IMR-90 (cell line): ENCODE measurements around the gene MYL6. TPM values are rescaled to one million over a fixed set of nuclear protein-coding genes. Genes with fewer than 3 reads are reported as not detected.

Experiments used
- ATAC-seq: fragments of 200-7000 bp; cut with Tn5 transposase; 2 replicates; pipeline ENCODE4 v1.9.1; 2020; ENCODE audit warnings: low read depth, mild to moderate bottlenecking, moderate library complexity
- BruUV-seq: library from RNA; stranded (reverse); fragments of 400-500 nt; replicated peaks from 2 replicates; lab custom pipeline; 2021; lab: Mats Ljungman, UMichigan
- CTCF ChIA-PET: fragments of 300-600 bp; formaldehyde crosslinking; extraction: SDS; loops from one replicate; lab custom pipeline; 2021; ENCODE audit warnings: antibody characterized with exemption; lab: Yijun Ruan, JAX
- POLR2A ChIA-PET: fragments of 300-600 bp; sonication (Branson Sonifier 250); formaldehyde crosslinking; loops from one replicate; lab custom pipeline; 2022; ENCODE audit warnings: antibody characterized with exemption; ENCODE audit not compliant: unreplicated experiment; lab: Charles Lee
- DNase-seq: peaks from one replicate; pipeline ENCODE4 v3.0.0; 2013
- H2AFZ ChIP-seq: replicated peaks from 2 replicates; pipeline ENCODE3; 2013; ENCODE audit warnings: low read length, mild to moderate bottlenecking; ENCODE audit not compliant: poor library complexity
- H2AK5ac ChIP-seq: 2 replicates; pipeline ENCODE4 v1.6.1; 2013; ENCODE audit warnings: low read depth, low read length, inconsistent platforms
- H2AK9ac ChIP-seq: replicated peaks from 2 replicates; pipeline ENCODE3; 2013; ENCODE audit warnings: mild to moderate bottlenecking, low read depth, low read length, moderate library complexity; ENCODE audit not compliant: poor library complexity
- H2BK120ac ChIP-seq: 2 replicates; pipeline ENCODE4 v1.6.1; 2013; ENCODE audit warnings: low read depth, low read length, inconsistent platforms
- H2BK15ac ChIP-seq: 3 replicates; pipeline ENCODE4 v1.6.1; 2013; ENCODE audit warnings: low read depth, low read length, inconsistent platforms
- H2BK20ac ChIP-seq: 2 replicates; pipeline ENCODE4 v1.6.1; 2013; ENCODE audit warnings: low read depth, mild to moderate bottlenecking, inconsistent platforms, low read length, moderate library complexity
- H2BK5ac ChIP-seq: 2 replicates; pipeline ENCODE4 v1.6.1; 2013; ENCODE audit warnings: mild to moderate bottlenecking, low read depth, low read length, inconsistent platforms; ENCODE audit not compliant: poor library complexity, severe bottlenecking
- H3K14ac ChIP-seq: replicated peaks from 2 replicates; pipeline ENCODE4 v1.6.1; 2013; ENCODE audit warnings: low read depth, low read length, inconsistent platforms
- H3K18ac ChIP-seq: 2 replicates; pipeline ENCODE4 v1.6.1; 2013; ENCODE audit warnings: low read depth, low read length, control low read depth
- H3K23ac ChIP-seq: 2 replicates; pipeline ENCODE4 v1.6.1; 2013; ENCODE audit warnings: low read depth, low read length, inconsistent platforms
- H3K27ac ChIP-seq: 2 replicates; pipeline ENCODE4 v1.5.1; 2013; ENCODE audit warnings: mild to moderate bottlenecking, control low read depth, low read length; ENCODE audit not compliant: insufficient read depth
- H3K27me3 ChIP-seq: 2 replicates; pipeline ENCODE4 v1.6.1; 2013; ENCODE audit warnings: low read length; ENCODE audit not compliant: control insufficient read depth, insufficient read depth
- H3K36me3 ChIP-seq: 2 replicates; pipeline ENCODE4 v1.6.1; 2013; ENCODE audit warnings: low read length, mixed read lengths; ENCODE audit not compliant: control insufficient read depth, insufficient read depth
- H3K4ac ChIP-seq: 2 replicates; pipeline ENCODE4 v1.6.1; 2013; ENCODE audit warnings: low read depth, low read length, inconsistent platforms
- H3K4me1 ChIP-seq: 2 replicates; pipeline ENCODE4 v1.6.1; 2013; ENCODE audit warnings: low read length, mixed read lengths; ENCODE audit not compliant: control insufficient read depth, insufficient read depth
- H3K4me2 ChIP-seq: 2 replicates; pipeline ENCODE4 v1.6.1; 2013; ENCODE audit warnings: low read depth, mild to moderate bottlenecking, control low read depth, low read length, moderate library complexity
- H3K4me3 ChIP-seq: 2 replicates; pipeline ENCODE4 v1.5.1; 2013; ENCODE audit warnings: low read depth, mild to moderate bottlenecking, control low read depth, low read length, moderate library complexity; ENCODE audit not compliant: insufficient read depth
- H3K56ac ChIP-seq: 2 replicates; pipeline ENCODE4 v1.6.1; 2013; ENCODE audit warnings: low read length, inconsistent platforms; ENCODE audit not compliant: insufficient read depth; ENCODE audit errors: extremely low read depth
- H3K79me1 ChIP-seq, 2 experiments: 2 replicates each; pipeline ENCODE4 v1.6.1; 2013; ENCODE audit warnings: low read length in 2 of 2, inconsistent platforms in 1 of 2, low read depth in 1 of 2
- H3K9ac ChIP-seq: 2 replicates; pipeline ENCODE4 v1.6.1; 2013; ENCODE audit warnings: low read depth, low read length, control low read depth
- H3K9me1 ChIP-seq: 2 replicates; pipeline ENCODE4 v1.6.1; 2013; ENCODE audit warnings: low read length, inconsistent platforms; ENCODE audit not compliant: insufficient read depth
- H3K9me3 ChIP-seq: 2 replicates; pipeline ENCODE4 v1.6.1; 2013; ENCODE audit warnings: low read length; ENCODE audit not compliant: control insufficient read depth, insufficient read depth
- H4K20me1 ChIP-seq: 2 replicates; pipeline ENCODE4 v1.6.1; 2013; ENCODE audit warnings: low read length, inconsistent platforms; ENCODE audit not compliant: insufficient read depth
- H4K5ac ChIP-seq: 2 replicates; pipeline ENCODE4 v1.6.1; 2013; ENCODE audit warnings: mild to moderate bottlenecking, low read depth, low read length, control low read depth
- H4K8ac ChIP-seq, 2 experiments: 2 replicates each; pipeline ENCODE4 v1.6.1; 2013; ENCODE audit warnings: low read depth in 2 of 2, low read length in 2 of 2, control low read depth in 1 of 2, inconsistent platforms in 1 of 2
- H4K91ac ChIP-seq: 2 replicates; pipeline ENCODE4 v1.6.1; 2013; ENCODE audit warnings: low read depth, low read length, inconsistent platforms; ENCODE audit not compliant: insufficient read depth
- RAD21 ChIP-seq: IDR thresholded peaks from 2 replicates; pipeline ENCODE4 v1.6.1; 2012; ENCODE audit warnings: low read length, improper control_type of control experiment
- WGBS, 2 experiments: methylation state at CpG; one replicate each; pipeline versions ENCODE4 v1.1.5 to v1.1.7; 2013; ENCODE audit warnings: missing lambda C conversion rate in 2 of 2; ENCODE audit not compliant: insufficient read length in 1 of 2; ENCODE audit errors: extremely low coverage in 2 of 2; 5-methylcytosine and 5-hydroxymethylcytosine counted together
- dilution Hi-C: fragments of 300-500 bp; cut with HindIII; formaldehyde crosslinking; loops from one replicate; pipeline ENCODE4 v1.14.3; 2018; ENCODE audit warnings: low sequenced_read_pairs; ENCODE audit not compliant: unreplicated experiment
- in situ Hi-C: fragments of 300-500 bp; cut with MboI; formaldehyde crosslinking; loops from 3 replicates; pipeline ENCODE4 v1.14.3; 2019; ENCODE audit warnings: low sequenced_read_pairs, inconsistent platforms, mixed read lengths
- intact Hi-C: fragments of 100-400 bp; cut with micrococcal nuclease; formaldehyde crosslinking; loops from 2 replicates; pipeline ENCODE4 v1.10.0; 2022
- polyA plus RNA-seq, 3 experiments: library from polyadenylated mRNA; depleted of rRNA; stranded (reverse); fragments of >200 nt; gene quantifications; 2 replicates each; pipeline ENCODE4 v1.2.3, GENCODE V29; 2012; ENCODE audit warnings: low replicate concordance in 1 of 3
- total RNA-seq: library from RNA; depleted of rRNA; stranded (reverse); fragments of >200 nt; gene quantifications from 2 replicates; pipeline ENCODE4 v1.2.3, GENCODE V29; 2012

MYL6 gene
- total and polyA plus RNA-seq, 2 of the 4 experiments (the other 2 are of a cell fraction) = 4,816 to 6,979 TPM

- Histone ChIP-seq H3K9me3 (no peaks in the 10 kb centered on the region), H3K9me1 (no peaks in the 10 kb centered on the region), H3K36me3 (peaks cover 63% of the 10 kb centered on the region), H3K23ac (peak overlapping the region; percentile 99), H3K4me1 (peaks cover 15% of the 10 kb centered on the region), H3K27ac (peak overlapping the region; percentile 90), H3K27me3 (no peaks in the 10 kb centered on the region), H2AK9ac (peak overlapping the region; percentile 75), H3K4me2 (peak overlapping the region; percentile 98), H2BK20ac (no peak overlapping the region), H3K14ac (peak overlapping the region; percentile 98), H3K79me1 (peaks cover 14 to 50% of the 10 kb centered on the region in 2 experiments), H2BK120ac (no peak overlapping the region), H3K56ac (no peak overlapping the region), H3K9ac (peak overlapping the region; percentile 100), H2BK5ac (peak overlapping the region; percentile 12), H4K91ac (no peak overlapping the region), H3K18ac (no peak overlapping the region), H3K4ac (0 out of 2 replicates have a peak overlapping the region, but pooled peaks have one; percentile 30), H4K5ac (no peak overlapping the region), H2AK5ac (no peak overlapping the region), H2AFZ (peak overlapping the region; percentile 8), H4K20me1 (peaks cover 69% of the 10 kb centered on the region), H2BK15ac (no peak overlapping the region), H3K4me3 (peak overlapping the region; percentile 73; the same call in 1 of the 2 replicates), H4K8ac (peak overlapping the region in 1 of 2 experiments; percentile 2; a peak in 1 of 4 replicates)
- ATAC-seq = no peak
- dilution Hi-C loops = no loop called here
- no TSS peak for BruUV-seq
- in situ Hi-C loops = no loop called here
- POLR2A ChIA-PET = interaction anchor here (0.5 to 0.6 kb wide), 3 partner anchors 8 to 14 kb away, joined by 3 to 7 read pairs (median 3); no protein-coding TSS in a partner anchor
- 100% methylated on average over 4 of the region's 11 CpGs; no CpG with 5 or more reads in 1 of the 2 experiments for WGBS, 2 experiments
- TF ChIP-seq RAD21 = no peak
- intact Hi-C loops = no loop called here
- no peak for DNase-seq
- CTCF ChIA-PET = interaction anchor here (0.5 to 2.0 kb wide), 2 partner anchors 28 to 480 kb away, joined by 3 to 8 read pairs; partner anchors contain the start of gene SMARCC2
These were observed 2.9 kb downstream of the MYL6 start for GRCh38 chr12:56160894-56161689.
